Activated CD4-positive, alpha-beta T cell treated with anti-CD3 and anti-CD28 coated beads, Interleukin-2, amount 50 U/mL, for 16 hours (primary cell): ENCODE data around the gene RPF1.
"Not testable (repeated sequence)": the region's sequence is repeated elsewhere in the genome, so short reads cannot be mapped to it uniquely, and the experiment has no call there.

ENCODE experiments used
- DNase-seq: peaks from one replicate; pipeline ENCODE4 v3.0.0-alpha.2; 2020

Gene RPF1

GRCh38 chr1:84493747-84494146 lies 14.7 kb downstream of the RPF1 start:
- DNase-seq = no peak

DNA sequence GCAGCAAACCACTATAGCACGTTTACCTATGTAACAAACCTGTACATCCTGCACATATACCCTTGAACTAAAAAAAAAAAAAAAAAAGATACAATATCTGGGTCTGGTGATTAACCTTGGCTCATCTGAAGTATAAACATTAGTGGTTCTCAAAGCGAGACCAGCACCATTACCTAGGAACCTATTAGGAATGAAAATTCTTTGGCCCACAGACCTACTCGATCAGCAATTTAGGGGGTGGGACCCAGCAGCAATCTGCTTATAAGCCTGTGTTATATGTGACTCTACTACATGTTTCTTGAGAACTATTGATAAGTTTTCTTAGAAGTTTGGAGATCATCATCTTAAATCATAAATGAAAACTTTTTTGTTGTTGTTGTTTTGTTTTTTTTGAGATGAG lies 17.4 kb downstream of the RPF1 start:
- no peak for DNase-seq

DNA sequence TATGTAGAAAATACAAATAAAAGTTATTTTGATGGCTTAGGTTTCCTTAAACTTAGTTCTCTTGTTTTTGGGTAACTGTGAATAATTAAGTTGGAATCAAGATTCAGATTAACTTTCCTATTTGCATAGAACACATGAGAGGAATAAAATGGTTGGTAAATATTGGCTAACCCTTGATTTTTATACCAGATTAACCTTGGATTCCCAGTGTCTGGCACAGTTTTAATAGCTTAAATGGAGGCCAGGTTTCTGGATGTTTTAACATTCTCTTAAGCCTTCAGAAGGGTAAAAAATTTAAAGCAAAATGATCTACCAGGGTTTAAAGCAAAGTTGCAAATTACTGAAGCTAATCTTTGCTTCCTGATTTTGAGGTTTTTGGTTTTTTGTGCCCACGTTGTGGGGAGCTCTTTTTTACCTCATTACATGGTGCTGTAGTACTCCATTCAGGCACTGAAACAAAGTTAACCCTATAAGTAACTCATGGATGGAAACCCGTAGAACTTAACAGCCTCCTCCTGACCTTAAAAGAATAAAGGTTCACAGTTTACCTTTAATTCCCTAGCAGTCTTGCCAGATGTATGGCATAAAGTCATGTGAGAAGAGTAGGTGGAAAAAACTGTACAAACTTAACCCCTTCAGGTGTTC lies 18.7 kb downstream of the RPF1 start:
- DNase-seq = no peak

DNA sequence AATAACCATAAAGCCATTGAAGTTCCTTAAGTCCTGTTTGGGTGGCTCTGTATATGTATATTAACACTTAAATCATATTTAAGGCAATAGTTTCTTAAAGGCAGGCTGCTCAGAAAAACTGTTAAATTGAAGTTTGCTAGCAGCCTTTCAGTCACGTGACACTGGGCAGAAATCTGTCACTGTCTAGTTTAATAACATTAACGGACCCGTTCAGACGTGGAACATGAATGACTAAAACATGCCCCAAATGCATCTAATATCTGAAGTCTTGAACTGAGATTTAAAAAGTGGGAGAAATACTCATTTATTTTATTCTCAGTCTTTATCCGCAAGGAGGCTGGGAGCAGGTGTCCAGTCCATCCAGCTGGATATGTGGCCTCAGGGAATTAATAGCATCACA lies 23.9 kb downstream of the RPF1 start:
- DNase-seq = no peak

- DNase-seq = peak; percentile 20
Observed at GRCh38 chr1:84504580-84505492, 25.8 kb downstream of the RPF1 start.

GRCh38 chr1:84505493-84506001 lies 26.5 kb downstream of the RPF1 start:
- no peak for DNase-seq

DNA sequence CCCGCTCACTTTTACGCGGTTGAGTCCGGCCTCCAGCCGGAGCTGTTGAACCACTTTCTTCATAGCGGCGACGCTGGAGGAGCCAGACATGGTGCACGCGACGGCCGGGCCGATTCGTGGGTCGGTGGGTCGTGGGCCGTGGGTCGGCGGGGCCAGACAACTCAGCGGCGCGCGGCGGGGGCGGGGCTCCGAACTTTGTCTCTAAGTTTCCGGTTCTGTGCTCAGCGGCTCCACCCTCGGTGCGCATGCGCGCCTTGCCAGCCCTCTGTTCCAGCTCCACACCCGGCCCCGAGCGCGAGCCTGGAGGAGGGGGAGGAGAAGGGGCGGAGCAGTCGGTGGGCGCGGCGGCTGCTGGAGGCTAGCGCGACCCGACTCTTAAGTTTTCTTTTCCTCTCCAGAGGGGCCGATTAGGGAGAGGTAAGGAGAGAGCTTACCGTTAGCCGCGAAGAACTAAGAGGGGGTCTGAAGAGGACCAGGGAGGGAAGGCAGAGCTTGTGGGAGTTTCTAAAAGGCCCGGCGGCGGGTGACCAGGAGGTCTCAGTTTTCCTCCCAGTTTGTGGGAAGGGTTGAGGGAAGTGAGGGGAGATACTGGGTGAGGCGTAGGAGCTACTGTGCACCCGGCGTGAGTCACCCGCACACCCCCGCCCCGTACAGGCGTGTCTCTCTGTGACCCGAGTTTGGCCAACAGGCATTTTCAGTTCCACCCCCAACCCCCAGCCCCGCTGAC lies 27.1 kb downstream of the RPF1 start, which contains the start of the genes GNG5 and SPATA1:
Gene GNG5 (minus strand): TSS at position 580 of the 727 bp plus-strand sequence. CDS start 490 bp downstream, at position 90.
Gene SPATA1 (plus strand): TSS at position 385 of the 727 bp plus-strand sequence. CDS start 9,974 bp downstream, outside the sequence.
- peak; percentile 98 for DNase-seq

DNA sequence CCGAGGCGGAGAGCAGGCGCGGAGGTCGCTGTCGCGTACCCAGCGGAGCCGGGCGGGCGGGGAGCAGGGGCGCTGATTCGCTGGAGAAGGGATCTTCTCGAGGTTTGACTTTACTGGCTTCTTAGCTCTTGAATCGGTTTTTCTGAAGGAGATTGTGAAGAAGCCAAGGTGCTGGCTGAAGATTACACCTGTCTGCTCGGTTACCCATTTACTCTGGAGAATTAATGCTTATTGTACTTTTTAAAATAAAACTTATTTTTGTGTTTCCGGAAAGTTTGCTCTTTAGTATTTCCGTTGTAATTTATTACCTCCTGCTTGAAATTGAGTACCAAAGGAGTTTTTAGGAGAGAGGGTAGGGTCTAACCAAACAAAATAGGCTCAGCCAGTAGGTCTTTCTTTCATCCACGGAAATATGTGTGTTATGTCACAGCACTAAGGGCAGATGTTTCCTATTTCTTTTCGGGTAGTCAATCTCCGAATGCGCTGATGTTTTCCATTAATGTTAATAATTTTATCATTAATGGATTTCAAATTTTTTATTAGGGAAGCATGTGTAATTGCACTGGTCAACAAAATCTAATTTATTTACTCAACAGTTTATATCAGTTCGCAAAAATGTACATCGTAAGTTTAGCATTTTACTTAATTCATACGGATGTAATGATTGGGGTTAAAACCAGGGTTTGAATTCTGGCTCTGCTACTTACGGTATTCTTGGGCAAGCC lies 27.8 kb downstream of the RPF1 start:
- DNase-seq = no peak

DNA sequence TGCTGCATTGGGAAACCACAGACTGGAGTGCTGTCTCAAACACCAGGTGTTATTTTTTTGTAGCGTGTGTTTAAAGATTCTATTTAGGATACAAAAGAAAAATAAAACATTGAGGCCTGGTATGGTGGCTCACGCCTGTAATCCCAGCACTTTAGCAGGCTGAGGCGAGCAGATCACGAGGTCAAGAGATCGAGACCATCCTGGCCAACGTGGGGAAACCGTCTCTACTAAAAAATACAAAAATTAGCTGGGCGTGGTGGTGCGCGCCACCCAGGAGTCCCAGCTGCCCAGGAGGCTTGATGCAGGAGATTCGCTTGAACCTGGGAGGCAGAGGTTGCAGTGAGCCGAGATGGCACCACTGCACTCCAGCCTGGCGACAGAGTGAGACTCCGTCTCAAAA lies 28.8 kb downstream of the RPF1 start:
- not testable (repeated sequence) for DNase-seq

GRCh38 chr1:84508510-84508909 lies 29.4 kb downstream of the RPF1 start:
- DNase-seq = no peak

DNA sequence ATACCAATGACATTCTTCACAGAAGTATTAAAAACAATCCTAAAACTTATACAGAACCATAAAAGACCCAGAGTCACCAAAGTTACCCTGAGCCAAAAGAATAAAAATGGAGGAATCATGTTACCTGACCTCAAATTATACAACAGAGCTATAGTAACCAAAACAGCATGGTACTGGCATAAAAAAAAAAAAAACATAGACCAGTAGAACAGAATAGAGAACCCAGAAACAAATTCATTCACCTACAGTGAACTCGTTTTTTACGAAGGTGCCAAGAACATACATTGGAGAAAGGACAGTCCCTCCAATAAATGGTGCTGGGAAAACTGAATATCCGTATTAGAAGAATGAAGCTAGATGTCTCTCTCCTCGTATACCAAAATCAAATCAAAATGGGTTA lies 30.0 kb downstream of the RPF1 start:
- DNase-seq = no peak

- no peak for DNase-seq
Observed at GRCh38 chr1:84510165-84510564, 31.1 kb downstream of the RPF1 start.

DNA sequence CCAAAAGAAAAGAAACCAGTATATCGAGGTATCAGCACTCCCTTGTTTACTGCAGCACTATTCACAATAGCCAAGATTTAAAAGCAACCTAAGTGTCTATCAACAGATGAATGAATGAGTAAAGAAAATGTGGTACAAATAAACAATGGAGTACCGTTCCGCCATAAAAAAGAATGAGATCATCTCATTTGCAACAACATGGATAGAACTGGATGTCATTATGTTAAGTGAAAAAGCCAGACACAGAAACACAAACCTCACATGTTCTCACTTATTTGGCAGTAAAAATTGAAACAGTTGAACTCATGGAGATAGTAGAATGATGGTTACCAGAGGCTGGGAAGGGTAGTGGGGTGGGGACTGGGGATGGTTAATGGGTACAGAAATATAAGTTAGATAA lies 31.6 kb downstream of the RPF1 start:
- no peak for DNase-seq

GRCh38 chr1:84524590-84524989 lies 45.5 kb downstream of the RPF1 start:
- no peak for DNase-seq

DNA sequence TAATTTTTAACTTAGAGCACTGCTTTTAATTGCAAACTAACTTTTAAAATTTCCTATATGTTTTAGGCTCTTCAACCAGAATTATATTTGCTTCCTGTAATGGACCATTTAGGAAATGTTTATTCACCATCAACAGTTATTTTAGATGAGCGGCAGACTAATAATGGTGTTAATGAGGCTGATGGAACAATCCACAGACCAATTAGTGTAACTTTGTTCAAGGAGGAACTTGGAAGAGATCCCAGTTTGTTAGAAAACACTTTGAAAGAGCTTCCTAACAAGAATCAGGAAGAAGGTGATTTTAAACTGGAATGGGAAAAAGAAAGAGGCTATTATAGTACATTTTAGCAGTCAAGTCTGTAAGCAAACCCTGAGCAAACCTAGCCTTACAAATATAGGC lies 46.7 kb downstream of the RPF1 start:
- no peak for DNase-seq

GRCh38 chr1:84538599-84538998 lies 59.5 kb downstream of the RPF1 start:
- no peak for DNase-seq

GRCh38 chr1:84539972-84540371 lies 60.9 kb downstream of the RPF1 start:
- DNase-seq = no peak

- no peak for DNase-seq
Observed at GRCh38 chr1:84540759-84541158, 61.7 kb downstream of the RPF1 start.

DNA sequence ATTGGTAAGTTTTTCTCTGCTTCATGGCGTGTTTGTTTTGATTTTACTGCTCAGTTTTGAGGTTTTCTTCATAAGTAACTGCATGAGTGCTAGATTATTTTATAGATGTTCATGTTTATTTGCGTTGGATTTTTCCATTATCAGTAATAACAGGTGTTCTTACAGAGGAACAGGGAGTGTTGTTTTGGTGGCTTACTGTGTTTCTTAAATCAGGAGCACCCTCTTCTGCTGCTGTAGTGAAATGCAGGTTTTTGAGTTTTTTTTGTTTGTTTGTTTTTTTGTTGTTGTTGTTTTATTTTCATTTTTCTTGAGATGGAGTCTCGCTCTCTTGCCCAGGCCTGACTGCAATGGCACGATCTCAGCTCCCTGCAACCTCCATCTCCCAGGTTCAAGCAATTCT lies 62.6 kb downstream of the RPF1 start:
- DNase-seq = no peak
